Anterior cingulate cortex (tissue), 58 donors: Measurements from ENCODE around the gene MARCOL.
"Not testable (repeated sequence)": the region's sequence is repeated elsewhere in the genome, so short reads cannot be mapped to it uniquely, and the experiment has no call there.

Experiments used
- DNase-seq, 58 donors: peaks; one replicate each; lab custom pipeline; 2025; lab: John Stamatoyannopoulos, UW

Gene MARCOL

GRCh38 chr5:148261221-148261620 lies 22.9 kb downstream of the MARCOL start:
- DNase-seq: no peak

- no peak for DNase-seq
Observed at GRCh38 chr5:148267962-148268361, 29.6 kb downstream of the MARCOL start.

GRCh38 chr5:148268566-148268965 lies 30.2 kb downstream of the MARCOL start, which contains the start of gene SPINK13:
Gene SPINK13 (plus strand): TSS chr5:148268794. CDS start chr5:148270073, 1,279 bp downstream.
- DNase-seq: no peak

DNA sequence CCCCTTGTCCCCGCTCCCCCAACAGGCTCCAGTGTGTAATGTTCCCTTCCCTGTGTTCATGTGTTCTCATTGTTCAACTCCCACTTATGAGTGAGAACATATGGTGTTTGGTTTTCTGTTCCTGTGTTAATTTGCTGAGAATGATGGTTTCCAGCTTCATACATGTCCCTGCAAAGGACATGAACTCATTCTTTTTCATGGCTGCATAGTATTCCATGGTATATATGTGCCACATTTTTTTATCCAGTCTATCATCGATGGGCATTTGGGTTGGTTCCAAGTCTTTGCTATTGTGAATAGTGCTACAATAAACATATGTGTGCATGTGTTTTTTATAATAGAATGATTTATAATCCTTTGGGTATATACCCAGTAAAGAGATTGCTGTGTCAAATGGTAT lies 36.8 kb downstream of the MARCOL start:
- not testable (repeated sequence) for DNase-seq

DNA sequence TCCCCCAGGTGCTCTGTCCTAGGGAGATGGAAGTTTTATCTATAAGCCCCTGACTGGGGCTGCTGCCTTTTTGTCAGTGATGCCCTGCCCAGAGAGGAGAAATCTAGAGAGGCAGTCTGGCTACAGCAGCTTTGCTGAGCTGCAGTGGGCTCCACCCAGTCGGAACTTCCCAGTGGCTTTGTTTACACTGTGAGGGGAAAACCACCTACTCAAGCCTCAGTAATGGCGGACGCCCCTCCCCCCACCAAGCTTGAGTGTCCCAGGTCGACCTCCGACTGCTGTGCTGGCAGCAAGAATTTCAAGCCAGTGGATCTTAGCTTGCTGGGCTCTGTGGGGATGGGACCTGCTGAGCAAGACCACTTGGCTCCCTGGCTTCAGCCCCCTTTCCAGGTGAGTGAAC lies 42.6 kb downstream of the MARCOL start:
- not testable (repeated sequence) for DNase-seq

GRCh38 chr5:148281336-148281735 lies 43.0 kb downstream of the MARCOL start:
- not testable (repeated sequence) for DNase-seq

DNA sequence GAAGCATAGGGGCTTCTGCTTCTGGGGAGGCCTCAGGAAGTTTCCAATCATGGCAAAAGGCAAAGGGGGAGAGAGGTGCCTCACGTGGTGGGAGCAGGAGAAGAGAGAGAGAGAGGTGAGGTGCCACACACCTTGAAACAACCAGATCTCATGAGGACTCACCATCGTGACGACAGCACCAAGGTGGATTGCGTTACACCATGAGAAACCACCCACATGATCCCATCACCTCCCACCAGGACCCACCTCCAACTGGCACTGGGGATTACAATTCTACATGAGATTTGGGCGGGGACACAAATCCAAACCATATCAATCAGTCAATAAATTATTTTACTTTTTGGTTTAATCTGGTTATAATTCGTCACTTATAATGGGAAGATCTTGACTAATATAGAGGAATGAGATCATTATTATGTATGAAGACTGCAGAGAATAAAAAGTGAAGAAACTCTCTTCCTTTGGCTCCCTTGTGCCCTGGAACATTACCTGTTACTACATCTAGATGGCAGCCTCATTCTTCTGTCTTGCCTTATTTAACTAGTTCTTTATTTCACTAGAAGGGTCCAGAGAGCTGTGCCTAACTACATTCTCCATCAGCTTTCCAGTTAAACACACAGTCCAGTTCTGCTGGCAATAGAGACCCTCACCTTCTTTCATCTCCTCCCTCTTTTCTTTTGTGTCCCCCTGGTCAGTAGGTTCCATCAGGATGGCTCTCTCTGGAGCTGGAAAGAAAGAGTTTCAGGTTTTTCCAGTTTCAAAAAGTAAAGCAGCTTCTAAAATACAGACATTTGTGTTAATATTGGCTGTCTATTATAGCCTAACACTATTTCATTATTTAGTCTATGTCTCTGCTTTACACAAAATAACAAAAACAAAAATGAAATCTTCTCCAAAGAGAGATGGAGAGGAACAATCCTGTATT lies 52.2 kb downstream of the MARCOL start:
- DNase-seq: peak in 1 of 58 donors; percentile 2
